ENCODE measurements around the gene DNM3. TPM values are rescaled to one million over a fixed set of nuclear protein-coding genes. Genes with fewer than 3 reads are reported as not detected.

DNM3 gene
- polyA plus RNA-seq, 1 of the 3 experiments (the other 2 are of a cell fraction) = 0.43 TPM

DNA sequence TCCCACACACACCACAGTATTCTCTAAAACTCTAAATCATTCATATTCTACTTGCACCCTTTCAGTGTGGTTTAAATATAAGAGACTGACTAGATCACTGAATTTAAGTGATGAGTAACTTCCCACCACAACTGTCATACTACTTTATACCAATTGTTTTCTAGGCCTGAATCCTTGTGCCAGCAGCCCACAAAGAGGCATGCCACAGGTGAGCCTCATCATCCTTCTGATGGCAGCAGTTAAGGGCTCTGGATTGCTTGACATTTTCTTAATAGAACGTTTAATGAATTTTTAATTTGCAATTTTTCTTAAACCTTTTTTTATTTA lies 588.8 kb downstream of the DNM3 start:
- Histone ChIP-seq H3K36me3 (replicated peaks in 1 of 2; ENCODE audit: control insufficient read depth in 1 of 2, insufficient read depth in 2 of 2, low read length in 1 of 2) (no peaks in the 10 kb centered on the region), H3K79me2 (ENCODE audit: insufficient read depth) (no peaks in the 10 kb centered on the region; the same call in 1 of the 2 replicates), H3F3A (replicated peaks; ENCODE audit: insufficient read depth) (no peaks in the 10 kb centered on the region), H3K9me2 (no peaks in the 10 kb centered on the region), H3K4me2 (no peak overlapping the region), H3K4me3 (ENCODE audit: low read depth in 2 of 2, low read length in 1 of 2) (no peak overlapping the region), H3K27ac (ENCODE audit: low read depth in 2 of 2, low read length in 1 of 2) (no peak overlapping the region), H4K20me1 (ENCODE audit: insufficient read depth) (no peaks in the 10 kb centered on the region), H2AFZ (ENCODE audit: low read depth) (no peak overlapping the region), H3K9me3 (no peaks in the 10 kb centered on the region), H3K9ac (no peak overlapping the region), H3K4me1 (ENCODE audit: control insufficient read depth in 1 of 2, insufficient read depth in 2 of 2, low read depth in 1 of 2, low read length in 1 of 2) (no peaks in the 10 kb centered on the region), H3K27me3 (ENCODE audit: insufficient read depth) (no peaks in the 10 kb centered on the region)
- POLR2A ChIA-PET = no interaction called here
- TF ChIP-seq EZH2phosphoT487 (IDR thresholded peaks at IDR 0.05; ENCODE audit: borderline replicate concordance, low read depth) (no peak), TEAD4 (IDR thresholded peaks at IDR 0.05; ENCODE audit: borderline replicate concordance, insufficient read depth) (no peak), GATA2 (CRISPR knock-in tag; IDR thresholded peaks at IDR 0.05) (no peak), ZBTB33 (IDR thresholded peaks at IDR 0.05; ENCODE audit: borderline replicate concordance, low read depth) (no peak), USF2 (IDR thresholded peaks at IDR 0.05; ENCODE audit: borderline replicate concordance, low read depth, low read length) (no peak), MEF2A (IDR thresholded peaks at IDR 0.05; ENCODE audit: borderline replicate concordance, low read depth) (no peak), FOXJ3 (CRISPR knock-in tag; IDR thresholded peaks at IDR 0.05) (no peak), RXRA (IDR thresholded peaks at IDR 0.05; ENCODE audit: borderline replicate concordance, low read depth) (no peak), NRF1 (IDR thresholded peaks at IDR 0.05; ENCODE audit: low read depth, low read length) (no peak)
- TF ChIP-seq, protein P1, sequence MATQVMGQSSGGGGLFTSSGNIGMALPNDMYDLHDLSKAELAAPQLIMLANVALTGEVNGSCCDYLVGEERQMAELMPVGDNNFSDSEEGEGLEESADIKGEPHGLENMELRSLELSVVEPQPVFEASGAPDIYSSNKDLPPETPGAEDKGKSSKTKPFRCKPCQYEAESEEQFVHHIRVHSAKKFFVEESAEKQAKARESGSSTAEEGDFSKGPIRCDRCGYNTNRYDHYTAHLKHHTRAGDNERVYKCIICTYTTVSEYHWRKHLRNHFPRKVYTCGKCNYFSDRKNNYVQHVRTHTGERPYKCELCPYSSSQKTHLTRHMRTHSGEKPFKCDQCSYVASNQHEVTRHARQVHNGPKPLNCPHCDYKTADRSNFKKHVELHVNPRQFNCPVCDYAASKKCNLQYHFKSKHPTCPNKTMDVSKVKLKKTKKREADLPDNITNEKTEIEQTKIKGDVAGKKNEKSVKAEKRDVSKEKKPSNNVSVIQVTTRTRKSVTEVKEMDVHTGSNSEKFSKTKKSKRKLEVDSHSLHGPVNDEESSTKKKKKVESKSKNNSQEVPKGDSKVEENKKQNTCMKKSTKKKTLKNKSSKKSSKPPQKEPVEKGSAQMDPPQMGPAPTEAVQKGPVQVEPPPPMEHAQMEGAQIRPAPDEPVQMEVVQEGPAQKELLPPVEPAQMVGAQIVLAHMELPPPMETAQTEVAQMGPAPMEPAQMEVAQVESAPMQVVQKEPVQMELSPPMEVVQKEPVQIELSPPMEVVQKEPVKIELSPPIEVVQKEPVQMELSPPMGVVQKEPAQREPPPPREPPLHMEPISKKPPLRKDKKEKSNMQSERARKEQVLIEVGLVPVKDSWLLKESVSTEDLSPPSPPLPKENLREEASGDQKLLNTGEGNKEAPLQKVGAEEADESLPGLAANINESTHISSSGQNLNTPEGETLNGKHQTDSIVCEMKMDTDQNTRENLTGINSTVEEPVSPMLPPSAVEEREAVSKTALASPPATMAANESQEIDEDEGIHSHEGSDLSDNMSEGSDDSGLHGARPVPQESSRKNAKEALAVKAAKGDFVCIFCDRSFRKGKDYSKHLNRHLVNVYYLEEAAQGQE (IDR thresholded peaks at IDR 0.05; ENCODE audit: low read depth, low read length) = no peak
- CTCF ChIA-PET = interaction anchor here (0.6 to 5.5 kb wide), 12 partner anchors 8 to 629 kb away, joined by 3 to 31 read pairs (median 4); partner anchors contain the start of genes C1orf105 and PIGC
- WGBS (ENCODE audit: low lambda C conversion rate) = 48% methylated on average over 1 of the region's 1 CpG
- no peak for DNase-seq
